Spleen (tissue), 11 donors: ENCODE data around the gene KIF16B. TPM values are rescaled to one million over a fixed set of nuclear protein-coding genes. Genes with fewer than 3 reads are reported as not detected.

ENCODE experiments used
- DNase-seq: peaks from one replicate; pipeline ENCODE4 v3.0.0-alpha.2; 2020
- H3K27ac ChIP-seq, 8 donors: fragments of 200-600 bp; sonication (generic) in 7 of 8; 1 replicate in 4 of 8; 2 replicates in 4 of 8; pipeline versions ENCODE4 v1.5.0 to v1.8.0; 2016 to 2021; ENCODE audit warnings: inconsistent platforms in 4 of 8, mild to moderate bottlenecking in 4 of 8, moderate library complexity in 1 of 8
- H3K27me3 ChIP-seq, 7 donors: fragments of 200-600 bp; sonication (generic) in 6 of 7; replicated peaks in 1 of 7; 1 replicate in 4 of 7; 2 replicates in 3 of 7; pipeline versions ENCODE4 v1.5.0 to v1.8.0; 2016 to 2021; ENCODE audit warnings: inconsistent platforms in 3 of 7, mild to moderate bottlenecking in 1 of 7
- H3K36me3 ChIP-seq, 6 donors: fragments of 200-600 bp; sonication (generic) in 5 of 6; 1 replicate in 4 of 6; 2 replicates in 2 of 6; pipeline versions ENCODE4 v1.5.0 to v1.8.0; 2016 to 2021; ENCODE audit warnings: inconsistent platforms in 2 of 6
- H3K4me1 ChIP-seq, 6 donors: fragments of 200-600 bp; sonication (generic) in 5 of 6; 1 replicate in 3 of 6; 2 replicates in 3 of 6; pipeline versions ENCODE4 v1.5.0 to v1.8.0; 2016 to 2021; ENCODE audit warnings: inconsistent platforms in 3 of 6
- H3K4me3 ChIP-seq, 8 donors: fragments of 200-600 bp; sonication (generic) in 7 of 8; 1 replicate in 4 of 8; 2 replicates in 4 of 8; pipeline versions ENCODE4 v1.5.0 to v1.8.0; 2016 to 2021; ENCODE audit warnings: inconsistent platforms in 4 of 8, mild to moderate bottlenecking in 4 of 8, moderate library complexity in 2 of 8
- H3K9me3 ChIP-seq, 8 donors: fragments of 200-600 bp; sonication (generic) in 7 of 8; 1 replicate in 4 of 8; 2 replicates in 4 of 8; pipeline versions ENCODE4 v1.5.0 to v1.8.0; 2016 to 2021; ENCODE audit warnings: inconsistent platforms in 4 of 8
- POLR2A ChIP-seq, 3 donors: fragments of 450-650 bp; IDR thresholded peaks; one replicate each; pipeline ENCODE4 v1.5.1; 2017; ENCODE audit warnings: antibody characterized with exemption in 3 of 3, mild to moderate bottlenecking in 1 of 3
- POLR2AphosphoS5 ChIP-seq, 3 donors: sonication (generic); formaldehyde crosslinking; IDR thresholded peaks; one replicate each; pipeline ENCODE4 v1.5.1; 2017; ENCODE audit warnings: antibody characterized with exemption in 3 of 3
- WGBS, 5 donors: extraction: QIAGEN DNeasy Blood & Tissue Kit in 3 of 5; methylation state at CpG; one replicate each; pipeline versions ENCODE4 v1.1.5 to v1.1.7; 2013 to 2018; 5-methylcytosine and 5-hydroxymethylcytosine counted together
- intact Hi-C: fragments of 100-400 bp; cut with DNase I; formaldehyde crosslinking; loops from one replicate; pipeline ENCODE4 v1.15.0; 2023; ENCODE audit warnings: low total_unique reads
- polyA plus RNA-seq, 3 donors: library from polyadenylated mRNA; stranded (reverse); fragments of 200-250 nt; gene quantifications; one replicate each; pipeline ENCODE4 v1.2.1, GENCODE V29; 2013
- total RNA-seq, 7 donors: library from RNA; depleted of rRNA in 3 of 7; stranded (reverse); fragments of >200 nt in 3 of 7; fragmentation: NEBNext Ultra II Directional in 4 of 7; extraction: Animal tissue kit (Norgen Biotek cat#: 25700) in 4 of 7; gene quantifications; one replicate each; pipeline versions ENCODE4 v1.1.0 to v1.2.1, GENCODE V29; 2016 to 2021
- TF ChIP-seq, protein P1 (sequence below), 11 experiments: fragments of 200-600 bp in 7 of 11; fragments of 450-650 bp in 4 of 11; sonication (generic) in 4 of 11; IDR thresholded peaks in 8 of 11; conservative IDR thresholded peaks in 3 of 11; 1 replicate in 7 of 11; 2 replicates in 4 of 11; pipeline versions ENCODE4 v1.4.0 to v1.8.0; 2016 to 2021; ENCODE audit warnings: antibody characterized with exemption in 11 of 11, inconsistent platforms in 4 of 11, mild to moderate bottlenecking in 1 of 11
- donor health status: healthy with polysubstance abuse.
- donor health status: DM: no; HTN: no; CAD: no; lungs with moderate emphysema.
- donor health status: DM: no; HTN: no; CAD: no.
- donor health status: Bipolar disorder and iron deficiency.
- donor health status: healthy.
- donor health status: DM: no; HTN: no; CAD: no.
- donor health status: DM: yes; HTN: yes; CAD: no.

KIF16B gene
- total and polyA plus RNA-seq, 10 donors, result 3.0 to 30.1 (median 21.2) TPM

DNA sequence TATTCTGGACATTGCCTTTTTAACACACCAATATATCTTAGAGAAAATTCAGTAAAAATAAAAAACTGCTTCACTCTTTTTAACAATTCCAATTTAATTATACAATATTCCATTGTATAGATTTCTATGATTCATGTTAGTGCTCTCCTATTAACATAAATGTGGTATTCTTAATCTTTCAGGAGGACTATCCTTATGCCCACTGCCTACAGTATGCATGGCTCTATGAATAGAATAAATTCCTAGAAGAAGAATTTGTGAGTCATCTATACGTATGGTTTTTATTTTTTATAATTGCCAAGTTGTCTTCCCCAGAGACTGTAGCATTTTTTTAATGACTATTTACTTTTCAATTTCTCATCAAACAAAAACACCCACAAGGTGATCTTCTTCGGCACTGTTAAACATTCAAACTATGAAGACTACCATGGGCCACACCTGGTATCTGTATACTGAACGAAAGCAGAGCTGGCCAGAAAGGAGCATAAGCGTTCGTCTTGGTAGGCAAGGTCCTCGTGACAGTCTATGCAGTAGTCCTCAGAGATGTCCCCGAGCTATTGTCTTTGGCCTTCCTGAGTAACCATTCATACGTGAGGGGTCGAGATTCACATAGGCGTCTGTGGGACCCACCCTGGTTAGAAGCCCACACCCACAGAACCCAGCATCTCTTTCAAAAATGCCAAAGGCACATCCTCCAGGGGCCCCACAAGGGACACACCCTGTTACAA is 74.6 kb downstream of the KIF16B start:
- H3K27ac ChIP-seq, result no peak overlapping the region
- peaks cover 0 to 68% (median 17%) of the 10 kb centered on the region in 6 donors for H3K36me3 ChIP-seq
- TF ChIP-seq, protein P1, sequence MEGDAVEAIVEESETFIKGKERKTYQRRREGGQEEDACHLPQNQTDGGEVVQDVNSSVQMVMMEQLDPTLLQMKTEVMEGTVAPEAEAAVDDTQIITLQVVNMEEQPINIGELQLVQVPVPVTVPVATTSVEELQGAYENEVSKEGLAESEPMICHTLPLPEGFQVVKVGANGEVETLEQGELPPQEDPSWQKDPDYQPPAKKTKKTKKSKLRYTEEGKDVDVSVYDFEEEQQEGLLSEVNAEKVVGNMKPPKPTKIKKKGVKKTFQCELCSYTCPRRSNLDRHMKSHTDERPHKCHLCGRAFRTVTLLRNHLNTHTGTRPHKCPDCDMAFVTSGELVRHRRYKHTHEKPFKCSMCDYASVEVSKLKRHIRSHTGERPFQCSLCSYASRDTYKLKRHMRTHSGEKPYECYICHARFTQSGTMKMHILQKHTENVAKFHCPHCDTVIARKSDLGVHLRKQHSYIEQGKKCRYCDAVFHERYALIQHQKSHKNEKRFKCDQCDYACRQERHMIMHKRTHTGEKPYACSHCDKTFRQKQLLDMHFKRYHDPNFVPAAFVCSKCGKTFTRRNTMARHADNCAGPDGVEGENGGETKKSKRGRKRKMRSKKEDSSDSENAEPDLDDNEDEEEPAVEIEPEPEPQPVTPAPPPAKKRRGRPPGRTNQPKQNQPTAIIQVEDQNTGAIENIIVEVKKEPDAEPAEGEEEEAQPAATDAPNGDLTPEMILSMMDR (IDR thresholded peaks at IDR 0.05 in 8 of 11, conservative IDR thresholded peaks at IDR 0.05 in 3 of 11), result no peak
- no peak for TF ChIP-seq POLR2A (IDR thresholded peaks at IDR 0.05)
- TF ChIP-seq POLR2AphosphoS5 (IDR thresholded peaks at IDR 0.05), result no peak
- H3K4me1 ChIP-seq, result no peaks in the 10 kb centered on the region
- H3K9me3 ChIP-seq, result no peaks in the 10 kb centered on the region
- no peaks in the 10 kb centered on the region for H3K27me3 ChIP-seq
- no peak for DNase-seq
- intact Hi-C loops, result no loop called here
- H3K4me3 ChIP-seq, result no peak overlapping the region
- 78 to 95% (median 92%) methylated on average over 10 of the region's 10 CpGs for WGBS, 5 donors

DNA sequence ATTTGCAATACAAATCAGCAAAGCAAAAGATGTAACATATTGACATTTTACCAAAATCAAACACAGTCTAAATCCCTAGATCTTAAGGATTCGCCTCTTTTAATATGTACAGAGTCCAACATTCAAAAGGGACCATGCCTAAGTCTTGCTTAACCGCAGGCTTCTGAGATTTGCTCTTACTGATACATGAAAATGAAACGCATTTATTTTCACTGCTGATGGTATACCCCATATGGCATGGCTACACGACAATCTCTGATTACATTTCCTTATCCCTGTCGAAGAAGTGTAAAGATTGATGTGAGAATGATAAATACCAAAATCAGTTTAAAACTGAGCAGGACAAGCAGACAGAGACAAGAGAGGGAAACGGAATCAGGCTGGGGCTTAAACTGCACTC is 75.4 kb downstream of the KIF16B start:
- 83 to 90% (median 89%) methylated on average over 6 of the region's 6 CpGs for WGBS, 5 donors
- H3K27me3 ChIP-seq, result no peaks in the 10 kb centered on the region
- no peak overlapping the region for H3K27ac ChIP-seq
- TF ChIP-seq POLR2AphosphoS5 (IDR thresholded peaks at IDR 0.05) (no peak), POLR2A (IDR thresholded peaks at IDR 0.05) (no peak)
- TF ChIP-seq, protein P1 (IDR thresholded peaks at IDR 0.05 in 8 of 11, conservative IDR thresholded peaks at IDR 0.05 in 3 of 11), result no peak
- peaks cover 0 to 68% (median 16%) of the 10 kb centered on the region in 6 donors for H3K36me3 ChIP-seq
- intact Hi-C loops, result no loop called here
- no peak overlapping the region for H3K4me3 ChIP-seq
- DNase-seq, result no peak
- H3K9me3 ChIP-seq, result no peaks in the 10 kb centered on the region
- no peaks in the 10 kb centered on the region for H3K4me1 ChIP-seq

DNA sequence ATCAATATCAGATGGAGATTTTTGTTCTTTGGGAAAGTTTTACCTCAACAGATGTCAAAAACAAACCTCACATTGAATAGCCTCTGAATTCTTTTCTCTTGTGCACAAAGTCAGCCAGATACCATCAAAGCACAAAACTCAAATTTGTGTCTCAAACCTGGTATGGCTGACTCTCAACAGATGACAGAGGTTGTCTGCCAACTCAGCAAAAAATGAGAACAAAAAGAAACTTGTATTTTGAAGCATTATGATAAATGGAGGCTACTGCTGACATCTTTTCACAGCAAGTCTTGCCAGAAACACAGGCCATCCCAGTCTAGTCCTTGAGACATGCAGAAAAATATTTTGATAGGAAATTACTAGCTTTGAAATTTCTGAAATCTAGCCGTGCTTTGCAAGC is 79.8 kb downstream of the KIF16B start:
- no peak overlapping the region for H3K27ac ChIP-seq
- no peak for DNase-seq
- peaks cover 0 to 79% (median 18%) of the 10 kb centered on the region in 6 donors for H3K36me3 ChIP-seq
- H3K4me1 ChIP-seq, result peaks cover 0 to 12% (median 3%) of the 10 kb centered on the region in 6 donors
- H3K9me3 ChIP-seq, result no peaks in the 10 kb centered on the region
- TF ChIP-seq POLR2AphosphoS5 (IDR thresholded peaks at IDR 0.05) (no peak), POLR2A (IDR thresholded peaks at IDR 0.05) (no peak)
- TF ChIP-seq, protein P1 (IDR thresholded peaks at IDR 0.05 in 8 of 11, conservative IDR thresholded peaks at IDR 0.05 in 3 of 11), result no peak
- H3K27me3 ChIP-seq, result no peaks in the 10 kb centered on the region
- intact Hi-C loops, result no loop called here
- WGBS, 5 donors, result 88 to 100% (median 94%) methylated on average over 1 of the region's 1 CpG
- no peak overlapping the region for H3K4me3 ChIP-seq

DNA sequence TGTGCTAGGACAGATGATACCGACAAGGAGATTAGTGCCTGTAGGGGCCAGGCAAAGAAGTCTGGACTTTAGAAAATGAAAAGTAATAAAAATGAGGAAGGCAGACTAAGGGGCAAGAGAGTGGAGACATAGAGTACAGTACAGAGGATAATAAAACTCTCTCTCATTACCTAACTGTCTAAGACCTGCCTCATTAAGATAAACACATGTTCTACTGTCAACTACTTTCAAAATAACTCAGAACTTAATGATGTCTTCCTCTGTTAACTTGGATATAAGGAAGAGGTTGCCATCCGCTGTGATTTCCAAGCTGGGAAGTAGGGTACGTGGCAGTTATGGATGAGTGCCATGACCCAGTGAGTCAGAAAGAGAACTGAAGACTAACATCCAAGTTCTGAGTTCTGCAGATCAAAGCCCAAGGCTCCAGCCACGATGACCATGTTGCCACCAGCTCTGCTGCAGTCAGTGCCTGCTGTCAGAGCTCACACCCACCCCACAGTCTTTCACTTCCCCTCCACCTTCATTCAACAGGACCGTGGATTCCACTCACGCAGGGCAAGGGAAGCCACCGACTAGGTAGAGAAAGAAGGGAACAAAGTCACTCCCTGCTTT is 81.8 kb downstream of the KIF16B start:
- Histone ChIP-seq H3K36me3 (peaks cover 0 to 89% (median 11%) of the 10 kb centered on the region in 6 donors), H3K4me3 (no peak overlapping the region), H3K4me1 (peaks cover 0 to 12% (median 3%) of the 10 kb centered on the region in 6 donors), H3K27me3 (no peaks in the 10 kb centered on the region), H3K9me3 (no peaks in the 10 kb centered on the region), H3K27ac (no peak overlapping the region)
- intact Hi-C loops, result no loop called here
- TF ChIP-seq POLR2AphosphoS5 (IDR thresholded peaks at IDR 0.05) (no peak), POLR2A (IDR thresholded peaks at IDR 0.05) (no peak)
- TF ChIP-seq, protein P1 (IDR thresholded peaks at IDR 0.05 in 8 of 11, conservative IDR thresholded peaks at IDR 0.05 in 3 of 11), result no peak
- WGBS, 5 donors, result 56 to 64% (median 57%) methylated on average over 7 of the region's 7 CpGs
- no peak for DNase-seq
